WERI-Rb-1 (cell line): ENCODE data around the gene UTRN.

Experiments
- DNase-seq: peaks from one replicate; pipeline ENCODE4 v3.0.0-alpha.2; 2020
- H3K27ac ChIP-seq: fragments of 250-450 bp; sonication (Bioruptor Pico); 2 replicates; pipeline ENCODE4 v1.5.1; 2020; ENCODE audit warnings: mild to moderate bottlenecking, moderate library complexity
- H3K27me3 ChIP-seq: fragments of 250-450 bp; sonication (Bioruptor Pico); 2 replicates; pipeline ENCODE4 v1.5.1; 2021; ENCODE audit warnings: mild to moderate bottlenecking, low read depth, moderate library complexity; ENCODE audit not compliant: insufficient read depth, severe bottlenecking
- H3K36me3 ChIP-seq: fragments of 250-450 bp; sonication (Bioruptor Pico); 2 replicates; pipeline ENCODE4 v1.5.1; 2020; ENCODE audit warnings: mild to moderate bottlenecking, moderate library complexity
- H3K4me3 ChIP-seq: 2 replicates; pipeline ENCODE4 v1.5.1; 2011; ENCODE audit warnings: low read depth, mild to moderate bottlenecking, control low read depth, low read length
- H3K9me3 ChIP-seq: fragments of 250-450 bp; sonication (Bioruptor Pico); 2 replicates; pipeline ENCODE4 v1.5.1; 2021; ENCODE audit warnings: mild to moderate bottlenecking, moderate library complexity; ENCODE audit not compliant: severe bottlenecking
- CTCF ChIP-seq: IDR thresholded peaks from 2 replicates; pipeline ENCODE4 v1.5.1; 2011; ENCODE audit warnings: low read depth, mild to moderate bottlenecking, control low read depth, inconsistent platforms, low read length

The UTRN gene

GRCh38 chr6:144292372-144292771 lies 7.2 kb downstream of the UTRN start:
- no peaks in the 10 kb centered on the region for H3K36me3 ChIP-seq
- no peak overlapping the region for H3K4me3 ChIP-seq
- no peak for TF ChIP-seq CTCF
- no peaks in the 10 kb centered on the region for H3K9me3 ChIP-seq
- no peak for DNase-seq
- no peaks in the 10 kb centered on the region for H3K27me3 ChIP-seq
- H3K27ac ChIP-seq = no peak overlapping the region

GRCh38 chr6:144294016-144294415 lies 8.9 kb downstream of the UTRN start:
- Histone ChIP-seq H3K27me3 (no peaks in the 10 kb centered on the region), H3K36me3 (no peaks in the 10 kb centered on the region), H3K9me3 (no peaks in the 10 kb centered on the region), H3K4me3 (no peak overlapping the region), H3K27ac (no peak overlapping the region)
- no peak for TF ChIP-seq CTCF
- DNase-seq = no peak

- Histone ChIP-seq H3K4me3 (no peak overlapping the region), H3K27me3 (no peaks in the 10 kb centered on the region), H3K9me3 (no peaks in the 10 kb centered on the region), H3K36me3 (no peaks in the 10 kb centered on the region), H3K27ac (no peak overlapping the region)
- DNase-seq = no peak
- TF ChIP-seq CTCF = no peak
These were observed 10.1 kb downstream of the UTRN start for GRCh38 chr6:144295211-144295610.

GRCh38 chr6:144295981-144296767 lies 11.0 kb downstream of the UTRN start:
- Histone ChIP-seq H3K36me3 (no peaks in the 10 kb centered on the region), H3K27ac (no peak overlapping the region), H3K9me3 (no peaks in the 10 kb centered on the region), H3K27me3 (no peaks in the 10 kb centered on the region), H3K4me3 (no peak overlapping the region)
- TF ChIP-seq CTCF = no peak
- DNase-seq = no peak

GRCh38 chr6:144296973-144297372 lies 11.8 kb downstream of the UTRN start:
- no peaks in the 10 kb centered on the region for H3K27me3 ChIP-seq

More at GRCh38 chr6:144296973-144297372, 11.8 kb downstream of the UTRN start:
- Histone ChIP-seq H3K27ac (no peak overlapping the region), H3K36me3 (no peaks in the 10 kb centered on the region), H3K4me3 (no peak overlapping the region), H3K9me3 (no peaks in the 10 kb centered on the region)
- no peak for DNase-seq
- no peak for TF ChIP-seq CTCF
